KMS-11 (cell line): ENCODE results near the gene SLC7A14.

Experiments used
- H2AFZ ChIP-seq: fragments of 200-600 bp; sonication (generic); 2 replicates; pipeline ENCODE4 v1.6.1; 2016; ENCODE audit warnings: antibody characterized with exemption, mixed run types, low read depth
- H3K27ac ChIP-seq: fragments of 200-600 bp; sonication (generic); 2 replicates; pipeline ENCODE4 v1.6.1; 2016; ENCODE audit warnings: mild to moderate bottlenecking, mixed run types
- H3K27me3 ChIP-seq: fragments of 200-600 bp; sonication (generic); 2 replicates; pipeline ENCODE4 v1.6.1; 2017; ENCODE audit warnings: mild to moderate bottlenecking, low read depth, mixed run types, moderate library complexity; ENCODE audit not compliant: insufficient read depth
- H3K36me3 ChIP-seq: fragments of 200-600 bp; sonication (generic); 2 replicates; pipeline ENCODE4 v1.6.1; 2017; ENCODE audit warnings: mild to moderate bottlenecking, mixed run types; ENCODE audit not compliant: insufficient read depth
- H3K4me1 ChIP-seq: fragments of 200-600 bp; sonication (generic); 2 replicates; pipeline ENCODE4 v1.6.1; 2016; ENCODE audit warnings: mild to moderate bottlenecking, low read depth, mixed run types; ENCODE audit not compliant: poor library complexity, severe bottlenecking
- H3K4me2 ChIP-seq: fragments of 200-600 bp; sonication (generic); 2 replicates; pipeline ENCODE4 v1.7.0; 2016; ENCODE audit warnings: mild to moderate bottlenecking, mixed run types
- H3K4me3 ChIP-seq: fragments of 200-600 bp; sonication (generic); IDR thresholded peaks from 2 replicates; pipeline ENCODE4 v1.6.1; 2017; ENCODE audit warnings: low read depth, low read length, mixed read lengths; ENCODE audit not compliant: insufficient read depth
- H3K79me2 ChIP-seq: fragments of 200-600 bp; sonication (generic); 2 replicates; pipeline ENCODE4 v1.6.1; 2016; ENCODE audit warnings: low read depth, mixed run types; ENCODE audit not compliant: insufficient read depth
- H3K9ac ChIP-seq: fragments of 200-600 bp; sonication (generic); 2 replicates; pipeline ENCODE4 v1.6.1; 2016; ENCODE audit warnings: mild to moderate bottlenecking, mixed run types
- H4K20me1 ChIP-seq: fragments of 200-600 bp; sonication (generic); 2 replicates; pipeline ENCODE4 v1.6.1; 2016; ENCODE audit warnings: mild to moderate bottlenecking, mixed run types; ENCODE audit not compliant: insufficient read depth
- TF ChIP-seq, protein P1 (sequence below): fragments of 200-600 bp; sonication (generic); conservative IDR thresholded peaks from 2 replicates; pipeline ENCODE4 v1.6.1; 2017; ENCODE audit warnings: low read depth, mild to moderate bottlenecking, antibody characterized with exemption, low read length, moderate library complexity, mixed read lengths

Gene SLC7A14

DNA sequence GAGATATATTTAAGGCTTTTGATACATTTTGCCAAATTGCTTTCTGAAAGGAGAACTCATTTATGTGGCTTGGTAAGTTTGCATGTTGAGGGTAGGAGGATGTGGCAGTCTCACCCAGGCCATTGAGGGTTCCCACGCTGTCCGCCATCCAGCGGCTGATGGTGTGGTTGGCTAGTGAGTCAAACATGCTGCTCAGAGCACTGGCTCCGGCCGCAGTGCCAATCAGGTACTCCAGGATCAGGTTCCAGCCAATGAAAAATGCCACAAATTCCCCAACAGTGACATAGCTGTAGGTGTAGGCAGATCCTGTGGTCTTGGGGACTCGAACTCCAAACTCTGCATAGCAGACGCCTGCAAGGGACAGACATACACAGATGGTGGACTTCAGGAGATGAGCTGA lies 84.9 kb downstream of the SLC7A14 start:
- H3K27ac ChIP-seq, result no peak overlapping the region
- H3K36me3 ChIP-seq, result no peaks in the 10 kb centered on the region
- H3K79me2 ChIP-seq, result no peaks in the 10 kb centered on the region

DNA sequence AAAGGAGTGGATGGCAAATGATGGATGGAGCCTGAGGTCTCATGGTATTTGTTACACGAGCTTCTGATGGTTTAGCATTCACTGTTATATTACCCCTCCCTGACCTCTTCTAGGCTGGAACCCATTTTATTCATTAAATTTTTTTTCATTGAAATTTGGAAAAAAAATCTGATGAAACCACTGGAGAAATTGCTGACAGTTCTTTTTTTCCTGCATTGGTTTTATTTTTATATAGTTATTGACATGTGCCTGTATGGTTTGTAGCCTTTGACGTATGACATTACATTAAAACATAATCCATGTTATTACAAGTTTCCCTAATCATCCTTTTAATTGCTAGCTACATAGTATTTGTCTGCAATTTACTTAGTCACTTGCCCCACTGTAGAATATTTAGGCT lies 85.4 kb downstream of the SLC7A14 start:
- no peak overlapping the region for H2AFZ ChIP-seq
- no peak overlapping the region for H3K4me2 ChIP-seq
- no peaks in the 10 kb centered on the region for H3K79me2 ChIP-seq
- H3K36me3 ChIP-seq, result no peaks in the 10 kb centered on the region
- H3K4me1 ChIP-seq, result no peaks in the 10 kb centered on the region
- H3K27me3 ChIP-seq, result no peaks in the 10 kb centered on the region
- no peak overlapping the region for H3K27ac ChIP-seq
- no peak overlapping the region for H3K4me3 ChIP-seq
- H4K20me1 ChIP-seq, result no peaks in the 10 kb centered on the region
- H3K9ac ChIP-seq, result no peak overlapping the region
- TF ChIP-seq, protein P1, sequence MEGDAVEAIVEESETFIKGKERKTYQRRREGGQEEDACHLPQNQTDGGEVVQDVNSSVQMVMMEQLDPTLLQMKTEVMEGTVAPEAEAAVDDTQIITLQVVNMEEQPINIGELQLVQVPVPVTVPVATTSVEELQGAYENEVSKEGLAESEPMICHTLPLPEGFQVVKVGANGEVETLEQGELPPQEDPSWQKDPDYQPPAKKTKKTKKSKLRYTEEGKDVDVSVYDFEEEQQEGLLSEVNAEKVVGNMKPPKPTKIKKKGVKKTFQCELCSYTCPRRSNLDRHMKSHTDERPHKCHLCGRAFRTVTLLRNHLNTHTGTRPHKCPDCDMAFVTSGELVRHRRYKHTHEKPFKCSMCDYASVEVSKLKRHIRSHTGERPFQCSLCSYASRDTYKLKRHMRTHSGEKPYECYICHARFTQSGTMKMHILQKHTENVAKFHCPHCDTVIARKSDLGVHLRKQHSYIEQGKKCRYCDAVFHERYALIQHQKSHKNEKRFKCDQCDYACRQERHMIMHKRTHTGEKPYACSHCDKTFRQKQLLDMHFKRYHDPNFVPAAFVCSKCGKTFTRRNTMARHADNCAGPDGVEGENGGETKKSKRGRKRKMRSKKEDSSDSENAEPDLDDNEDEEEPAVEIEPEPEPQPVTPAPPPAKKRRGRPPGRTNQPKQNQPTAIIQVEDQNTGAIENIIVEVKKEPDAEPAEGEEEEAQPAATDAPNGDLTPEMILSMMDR, result no peak

More for the DNA sequence above, 84.9 kb downstream of the SLC7A14 start:
- H3K4me1 ChIP-seq, result no peaks in the 10 kb centered on the region
- H3K27me3 ChIP-seq, result no peaks in the 10 kb centered on the region
- no peak overlapping the region for H3K4me2 ChIP-seq
- H3K4me3 ChIP-seq, result no peak overlapping the region
- no peak overlapping the region for H2AFZ ChIP-seq
- H4K20me1 ChIP-seq, result no peaks in the 10 kb centered on the region
- no peak overlapping the region for H3K9ac ChIP-seq
- TF ChIP-seq, protein P1, result no peak

DNA sequence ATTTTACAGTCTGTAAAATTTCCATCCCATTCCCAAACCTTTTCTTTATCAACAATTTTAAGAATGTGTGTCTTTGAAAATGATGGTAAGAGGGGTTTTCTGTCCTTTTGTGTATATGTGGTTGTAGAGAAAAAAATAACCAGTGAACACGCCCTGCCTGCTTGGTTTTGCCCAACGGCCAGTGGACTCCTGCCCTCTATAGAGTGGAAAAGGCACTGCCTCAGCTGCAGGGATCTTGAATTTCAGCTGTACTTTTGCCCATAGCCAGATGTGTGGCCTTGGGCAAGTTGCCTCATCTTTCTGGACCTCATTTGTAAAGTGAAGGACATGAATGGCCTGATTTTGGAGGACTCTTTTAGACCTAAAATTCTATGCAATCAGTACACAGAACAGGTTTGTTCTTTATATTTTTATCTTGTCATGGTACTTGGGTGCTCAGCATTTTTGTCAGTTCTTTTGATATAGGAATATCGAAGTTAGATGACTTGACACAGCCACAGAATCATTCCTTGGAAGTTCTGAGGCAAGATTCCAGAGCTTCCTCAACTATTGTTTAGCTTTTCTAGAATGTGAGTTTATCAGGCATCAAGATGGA lies 86.2 kb downstream of the SLC7A14 start:
- Histone ChIP-seq H3K27ac (no peak overlapping the region), H3K4me3 (no peak overlapping the region), H3K36me3 (no peaks in the 10 kb centered on the region), H2AFZ (no peak overlapping the region), H3K27me3 (no peaks in the 10 kb centered on the region), H3K4me1 (no peaks in the 10 kb centered on the region), H3K79me2 (no peaks in the 10 kb centered on the region), H3K9ac (no peak overlapping the region), H4K20me1 (no peaks in the 10 kb centered on the region), H3K4me2 (no peak overlapping the region)
- TF ChIP-seq, protein P1, result peak; percentile 38

DNA sequence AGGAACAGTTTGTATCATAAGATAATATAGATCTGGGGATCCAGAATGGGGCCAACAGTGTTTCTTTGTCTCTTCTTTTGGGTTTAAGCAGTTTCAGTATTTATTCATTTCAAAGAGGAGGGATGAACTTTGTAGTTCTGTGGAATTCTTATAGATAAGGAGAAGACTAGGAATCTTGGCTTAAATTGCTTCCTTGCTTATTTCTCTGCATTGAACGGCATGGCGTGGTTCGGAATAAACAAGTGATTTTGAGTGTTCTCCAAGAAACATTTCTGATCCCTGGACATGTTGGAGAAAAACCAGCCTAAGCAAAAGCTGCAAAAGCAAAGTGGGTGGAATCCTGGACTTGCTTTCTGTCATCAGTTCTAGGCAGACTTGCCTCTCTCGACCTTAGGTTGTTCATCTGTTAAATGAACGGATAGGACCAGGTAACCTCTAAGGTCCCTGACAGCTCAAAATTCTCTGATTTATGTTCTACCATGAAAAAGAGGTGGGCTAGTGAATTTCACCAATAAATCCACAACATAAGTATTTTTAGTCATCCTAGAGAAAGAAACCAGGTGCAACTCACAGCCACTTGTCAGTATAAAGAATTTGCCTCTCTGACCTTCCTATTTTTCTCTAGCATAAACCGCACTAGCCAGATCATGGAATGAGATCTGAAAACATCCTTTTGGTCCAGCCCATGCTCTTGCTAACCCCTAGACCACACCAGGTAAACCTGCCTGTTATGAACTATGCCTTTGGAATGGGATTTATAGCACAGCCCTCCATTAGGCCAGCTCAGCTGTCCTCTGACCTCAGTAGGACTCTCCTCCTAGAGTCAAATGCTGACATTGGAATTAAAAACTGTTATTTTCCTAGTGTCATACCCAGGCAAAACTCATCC lies 88.4 kb downstream of the SLC7A14 start:
- no peak overlapping the region for H3K4me3 ChIP-seq
- H3K79me2 ChIP-seq, result no peaks in the 10 kb centered on the region
- no peaks in the 10 kb centered on the region for H4K20me1 ChIP-seq
- no peak overlapping the region for H3K9ac ChIP-seq
- H3K27me3 ChIP-seq, result no peaks in the 10 kb centered on the region
- H3K4me2 ChIP-seq, result no peak overlapping the region
- H2AFZ ChIP-seq, result no peak overlapping the region
- no peak overlapping the region for H3K27ac ChIP-seq
- TF ChIP-seq, protein P1, result no peak
- no peaks in the 10 kb centered on the region for H3K36me3 ChIP-seq
- no peaks in the 10 kb centered on the region for H3K4me1 ChIP-seq
